NCI-H1417 treated with DMSO at 0.1 percent for 48 hours (cell line): ENCODE measurements around the gene EIF4E1B.
A peak's percentile ranks its signal among the peaks of the same experiment; 100 is the strongest.

Experiments used
- DNase-seq: peaks from one replicate; lab custom pipeline; 2025; lab: John Stamatoyannopoulos, UW

Gene EIF4E1B

DNA sequence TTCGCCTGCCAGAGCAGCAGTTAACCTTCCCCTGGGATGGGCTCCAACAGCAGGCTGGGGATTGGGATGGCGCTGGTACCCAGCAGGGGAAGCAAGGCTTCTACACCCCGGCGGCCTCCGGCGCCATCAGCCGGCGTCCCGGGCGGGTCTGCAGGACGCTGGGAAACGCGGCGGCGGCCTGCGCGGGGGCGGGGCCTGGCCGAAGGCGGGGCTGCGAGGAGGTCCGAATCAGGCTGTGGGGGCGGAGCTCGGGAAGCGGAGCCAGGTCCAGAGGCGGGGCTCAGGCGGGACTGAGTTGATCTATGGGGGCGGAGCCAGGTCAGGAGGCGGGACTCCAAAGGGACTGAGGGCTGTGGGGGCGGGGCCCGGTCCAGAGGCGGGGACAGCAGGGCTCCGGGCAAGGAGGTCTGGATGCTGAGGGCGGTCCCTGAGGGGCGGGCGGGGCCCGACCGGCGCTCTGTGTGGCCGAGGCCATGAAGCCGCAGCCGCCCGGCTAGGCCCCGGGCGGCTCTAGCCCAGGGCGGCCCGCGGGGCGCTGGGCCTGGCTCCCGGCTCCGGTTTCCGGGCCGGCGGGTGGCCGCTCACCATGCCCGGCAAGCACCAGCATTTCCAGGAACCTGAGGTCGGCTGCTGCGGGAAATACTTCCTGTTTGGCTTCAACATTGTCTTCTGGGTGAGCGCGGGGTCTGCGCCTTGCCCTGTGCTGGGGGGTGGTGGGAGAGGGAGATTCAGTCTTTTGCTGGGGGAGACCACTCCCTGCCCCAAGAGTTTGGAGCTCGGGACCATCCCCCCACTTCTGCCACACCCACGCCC, 16.8 kb downstream of the EIF4E1B start, which contains the start of gene TSPAN17:
Gene TSPAN17, plus strand, starts transcription at position 455 of the 813 bp plus-strand sequence. Its CDS starts 132 bp downstream, at position 587.
- DNase-seq = peak; percentile 57

DNA sequence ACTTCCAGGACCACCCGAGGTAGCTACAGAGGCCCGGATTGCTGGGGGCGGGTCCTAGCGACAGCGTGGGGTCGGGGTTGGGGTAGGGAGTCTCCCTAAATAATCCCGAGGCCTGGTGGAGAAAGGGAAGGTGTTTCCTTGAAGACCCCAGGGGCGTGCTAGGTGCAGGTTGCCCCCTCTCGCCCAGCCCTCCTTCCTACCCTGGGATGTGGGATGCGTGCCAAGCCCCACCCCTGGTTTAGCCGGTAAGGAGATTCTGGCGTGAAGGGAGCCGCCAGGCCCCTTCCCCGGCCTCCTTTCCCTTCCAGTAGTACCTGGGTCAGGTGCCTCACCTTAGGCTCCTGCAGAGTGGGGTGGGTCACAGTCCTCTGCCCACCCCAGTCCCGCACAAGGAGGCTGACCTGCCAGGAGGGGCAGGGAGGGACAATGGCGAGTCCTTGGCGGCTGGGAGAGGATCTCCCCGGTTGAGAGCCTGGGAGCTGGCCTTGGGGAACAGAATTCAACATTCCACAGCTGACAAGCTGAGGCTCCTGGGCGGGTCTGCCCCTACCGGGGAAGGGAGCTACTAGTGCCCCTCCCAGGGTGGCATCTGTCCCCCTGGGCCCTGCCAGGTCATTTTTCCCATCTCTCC, 17.5 kb downstream of the EIF4E1B start:
- no peak for DNase-seq

GRCh38 chr5:176648474-176649194, 18.2 kb downstream of the EIF4E1B start:
- DNase-seq = no peak

DNA sequence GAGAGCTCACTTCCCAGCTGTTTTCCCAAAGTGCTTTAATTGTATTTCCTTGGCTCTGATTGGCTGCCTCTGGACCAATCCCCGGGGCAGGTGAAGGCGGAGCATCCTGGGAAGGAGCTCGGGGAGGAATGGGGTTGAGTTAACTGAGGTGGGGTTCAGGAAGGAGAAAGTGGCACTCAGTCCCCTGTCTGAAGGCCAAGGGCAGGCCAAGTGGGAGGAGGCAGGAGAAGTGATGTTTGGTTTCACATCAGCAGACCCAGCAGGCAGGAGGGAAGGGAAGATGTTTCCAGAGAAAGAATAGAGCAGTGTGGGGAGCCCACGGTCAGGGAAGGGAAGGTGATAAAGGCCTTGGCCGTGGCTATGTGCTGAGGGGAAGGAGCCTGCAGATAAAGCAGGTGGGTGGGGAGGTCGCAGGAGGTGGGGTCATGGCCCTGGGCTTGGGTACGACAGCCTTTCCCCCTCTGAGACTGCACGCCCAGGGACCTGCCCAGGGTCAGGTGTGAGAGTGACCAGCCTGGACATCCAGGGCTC, 19.9 kb downstream of the EIF4E1B start:
- no peak for DNase-seq

- DNase-seq = no peak
Measured at GRCh38 chr5:176651472-176651980, 21.1 kb downstream of the EIF4E1B start.

- DNase-seq = no peak
Measured at GRCh38 chr5:176652136-176652535, 21.7 kb downstream of the EIF4E1B start.

GRCh38 chr5:176653401-176654385, 23.2 kb downstream of the EIF4E1B start:
- no peak for DNase-seq

DNA sequence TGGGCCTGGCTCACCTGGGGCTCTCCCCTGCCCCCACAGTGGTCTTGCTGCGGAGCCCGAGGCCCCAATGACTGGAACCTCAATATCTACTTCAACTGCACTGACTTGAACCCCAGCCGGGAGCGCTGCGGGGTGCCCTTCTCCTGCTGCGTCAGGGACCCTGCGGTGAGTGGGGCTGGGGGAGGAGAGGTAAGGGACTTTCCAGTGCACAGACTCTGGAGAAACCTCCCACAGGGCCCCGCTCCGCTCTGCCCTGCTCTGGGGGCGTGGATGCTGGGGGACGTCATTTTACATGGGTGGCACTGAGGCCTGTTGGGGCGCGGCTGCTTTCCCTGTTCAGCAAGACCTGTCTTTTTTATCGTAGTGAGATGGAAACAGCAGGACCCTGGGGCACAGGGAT, 24.4 kb downstream of the EIF4E1B start:
- DNase-seq = no peak

DNA sequence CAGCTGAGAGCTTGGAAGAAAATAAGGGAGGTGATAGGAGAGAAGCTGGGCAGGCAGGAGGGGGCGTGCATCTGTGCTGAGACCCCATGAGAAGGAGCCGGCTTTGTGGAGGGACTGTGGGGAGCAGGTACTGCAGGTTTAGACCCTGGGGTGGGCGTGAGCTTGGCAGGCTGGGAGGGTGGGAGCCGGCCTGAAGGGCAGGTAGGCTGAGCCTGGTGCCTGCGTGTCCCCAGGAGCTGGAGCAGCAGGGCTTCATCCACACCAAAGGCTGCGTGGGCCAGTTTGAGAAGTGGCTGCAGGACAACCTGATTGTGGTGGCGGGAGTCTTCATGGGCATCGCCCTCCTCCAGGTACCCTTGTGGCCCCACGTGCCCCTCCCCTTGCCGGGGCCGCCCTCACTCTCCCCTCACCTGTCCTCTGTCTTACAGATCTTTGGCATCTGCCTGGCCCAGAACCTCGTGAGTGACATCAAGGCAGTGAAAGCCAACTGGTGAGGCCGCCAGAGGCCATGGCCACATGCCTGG, 26.1 kb downstream of the EIF4E1B start:
- no peak for DNase-seq

DNA sequence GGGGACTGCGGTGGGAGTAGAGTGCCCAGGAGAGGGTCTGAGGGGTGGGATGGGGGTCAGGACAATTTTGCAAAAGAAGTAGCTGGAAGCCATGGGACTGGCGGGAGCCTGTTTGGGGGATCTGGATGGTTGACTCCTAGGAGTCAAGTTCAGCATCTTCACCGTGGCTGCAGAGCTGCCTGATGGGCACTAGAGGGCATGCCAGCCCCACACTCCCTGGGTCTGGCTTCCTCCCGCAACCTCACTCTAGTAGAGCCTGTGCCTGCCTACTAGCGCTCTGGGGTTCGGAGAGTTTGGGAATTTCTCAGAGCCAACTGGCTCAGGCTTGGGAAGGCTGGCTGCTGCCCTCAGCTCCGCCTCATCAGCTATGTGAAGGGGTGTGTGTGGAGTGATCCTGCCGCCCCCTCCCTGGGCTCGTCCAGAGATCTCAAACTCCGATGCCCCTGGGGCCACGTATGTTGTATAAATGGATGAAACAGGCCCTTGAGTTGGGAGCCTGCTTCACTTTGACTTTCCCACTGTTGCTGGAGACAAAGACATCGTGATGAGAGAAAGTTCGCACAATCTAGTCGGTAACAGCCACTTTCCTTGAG, 27.6 kb downstream of the EIF4E1B start:
- DNase-seq = no peak

- no peak for DNase-seq
Measured at GRCh38 chr5:176658817-176659511, 28.5 kb downstream of the EIF4E1B start.

DNA sequence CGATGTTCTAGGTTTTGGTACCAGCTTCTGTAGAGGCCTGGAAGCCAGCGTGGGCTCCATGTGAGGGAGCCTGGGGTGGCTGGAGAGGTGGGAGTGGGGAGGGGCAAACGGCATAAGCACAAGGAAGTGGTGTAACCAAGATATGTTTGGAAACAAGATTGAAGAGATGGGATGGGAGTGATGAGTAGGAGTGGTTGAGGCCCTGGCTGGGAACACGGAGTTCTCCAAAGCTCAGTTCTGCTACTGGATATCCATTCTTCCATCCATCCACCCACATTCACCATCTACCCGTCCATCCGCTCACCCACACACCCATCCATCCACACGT, 29.0 kb downstream of the EIF4E1B start:
- DNase-seq = no peak

DNA sequence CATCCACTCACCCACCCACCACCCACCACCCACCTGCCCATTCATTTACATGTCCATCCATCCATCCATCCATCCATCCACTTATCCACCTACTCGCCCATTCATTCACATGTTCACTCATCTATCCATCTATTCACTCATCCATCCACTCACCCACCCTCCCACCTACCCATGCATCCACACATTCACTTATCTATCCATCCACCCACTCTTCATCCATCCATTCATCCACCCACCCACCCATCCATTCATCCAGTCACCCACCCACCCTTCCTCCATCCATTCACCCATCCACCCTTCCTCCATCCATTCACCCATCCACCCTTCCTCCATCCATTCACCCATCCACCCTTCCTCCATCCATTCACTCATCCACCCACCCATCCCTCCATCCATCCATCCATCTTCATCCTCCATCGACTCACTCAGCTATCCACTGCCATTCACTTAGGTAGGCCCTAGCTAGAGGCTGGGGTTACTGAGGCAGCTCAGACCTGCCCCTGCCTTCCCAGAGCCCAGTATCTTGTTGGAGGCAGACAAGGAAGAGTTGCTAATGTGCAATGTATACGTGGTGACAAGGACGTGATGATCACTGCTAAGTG, 29.5 kb downstream of the EIF4E1B start:
- DNase-seq = no peak

DNA sequence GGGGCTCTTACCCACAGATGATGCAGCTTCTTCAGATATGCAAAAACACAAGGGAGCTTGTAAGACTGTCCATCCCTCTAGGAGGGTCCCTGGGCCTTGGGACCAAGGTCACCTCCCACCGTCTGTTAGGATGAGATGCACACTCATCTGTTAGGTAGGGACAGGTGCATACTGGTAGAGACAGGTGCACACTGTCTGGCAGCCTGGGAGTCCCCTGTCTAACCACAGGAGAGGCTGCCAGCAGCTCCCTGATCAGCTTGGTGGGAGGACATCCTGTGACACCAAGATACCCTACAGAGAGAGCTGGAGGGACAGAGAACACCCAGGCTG, 30.0 kb downstream of the EIF4E1B start:
- no peak for DNase-seq

DNA sequence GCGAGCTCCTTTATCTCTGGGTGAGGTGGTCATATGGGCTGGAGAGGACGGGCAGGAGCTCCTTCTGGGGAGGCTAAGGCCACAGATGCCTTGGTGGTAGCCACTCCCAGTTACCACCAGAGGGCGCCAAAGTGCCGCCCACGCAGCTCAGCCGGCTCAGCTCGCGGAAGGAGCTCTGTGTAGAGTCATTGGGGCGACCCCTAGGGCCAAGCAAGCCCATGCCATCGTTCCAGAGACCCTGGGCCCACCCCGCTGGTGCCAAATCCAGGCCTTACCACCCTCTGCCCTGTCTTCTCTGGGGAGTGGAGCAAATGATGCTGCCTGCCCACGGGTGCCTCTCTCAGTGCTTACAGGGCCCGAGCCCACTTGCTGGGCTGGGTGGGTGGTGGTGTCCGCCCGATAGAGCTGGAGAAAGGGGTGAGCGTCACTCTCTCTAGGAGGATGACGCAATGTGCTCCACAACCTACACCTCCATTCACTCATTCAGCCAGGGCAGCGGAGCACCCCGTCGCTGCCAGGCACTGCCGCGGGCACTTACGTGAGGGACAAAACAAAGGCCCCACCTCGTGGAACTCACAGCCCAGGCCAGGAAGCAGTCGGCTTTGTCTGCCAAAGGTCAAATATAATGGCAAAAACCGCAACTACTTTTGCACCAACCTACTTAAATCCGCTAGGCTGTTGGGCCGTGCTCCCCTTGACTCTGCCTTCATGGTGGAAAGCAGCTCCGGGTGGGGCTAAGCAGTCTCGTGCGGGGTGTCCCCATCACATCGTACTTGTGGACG, 30.6 kb downstream of the EIF4E1B start:
- DNase-seq = no peak

GRCh38 chr5:176661676-176662075, 31.2 kb downstream of the EIF4E1B start:
- no peak for DNase-seq

GRCh38 chr5:176662371-176663333, 32.2 kb downstream of the EIF4E1B start:
- no peak for DNase-seq

- no peak for DNase-seq
Measured at GRCh38 chr5:176663566-176663965, 33.1 kb downstream of the EIF4E1B start.
